ENCODE results near the gene GDI1.
A peak's percentile ranks its signal among the peaks of the same experiment; 100 is the strongest.
"Not testable (repeated sequence)": the region's sequence is repeated elsewhere in the genome, so short reads cannot be mapped to it uniquely, and the experiment has no call there.

GDI1 gene

DNA sequence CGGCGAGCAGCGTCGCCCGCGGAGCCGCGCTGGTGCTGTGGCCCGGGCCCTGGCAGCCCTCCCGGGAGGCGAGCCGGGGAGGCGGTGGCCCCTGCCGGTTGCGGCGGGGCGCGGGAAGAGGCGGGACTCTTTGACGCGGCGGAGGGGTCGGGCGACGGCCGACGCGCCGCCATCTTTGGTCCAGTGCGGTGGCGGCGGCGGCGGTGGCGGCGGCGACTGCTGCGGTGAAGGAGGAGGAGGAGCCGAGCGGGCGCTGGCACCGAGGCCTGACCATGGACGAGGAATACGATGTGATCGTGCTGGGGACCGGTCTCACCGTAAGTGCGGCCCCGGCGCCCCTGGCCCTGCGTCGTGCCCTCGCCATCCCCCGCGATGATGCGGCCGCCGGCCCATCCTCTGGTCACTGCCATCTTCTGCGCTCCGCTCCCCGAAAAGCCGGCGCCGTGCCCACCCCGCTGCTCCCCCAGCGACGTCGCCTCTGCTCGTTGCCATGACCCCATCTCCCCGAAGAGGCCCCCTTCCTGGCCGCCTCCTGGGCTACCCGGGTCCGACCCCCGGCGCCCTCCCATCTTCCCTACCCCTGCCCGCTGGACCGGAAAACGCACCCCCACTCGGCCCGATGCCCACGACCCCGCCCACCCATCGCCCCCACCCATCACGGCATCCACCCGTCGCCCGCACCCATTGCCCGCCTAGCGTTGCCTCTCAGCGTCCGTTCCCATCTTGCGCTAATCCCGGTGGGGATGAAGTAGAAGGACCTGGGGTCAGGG, at the start of gene GDI1:
GDI1 (plus strand) TSS at position 172 of the 770 bp plus-strand sequence; CDS start at position 273, 101 bp downstream.
- H2AFZ ChIP-seq (ENCODE audit: low read length): peak within 1 kb of the TSS; percentile 27; the same call in 1 of the 2 replicates
- TF ChIP-seq CTCF (conservative IDR thresholded peaks at IDR 0.05; ENCODE audit: low read length) (no peak), EZH2phosphoT487 (IDR thresholded peaks at IDR 0.05; ENCODE audit: borderline replicate concordance) (no peak)
- H3K79me2 ChIP-seq (ENCODE audit: insufficient read depth, low read length): peaks cover 38% of the 10 kb centered on the region
- H3K4me3 ChIP-seq (ENCODE audit: low read length, poor library complexity, severe bottlenecking): peak within 1 kb of the TSS; percentile 80
- no peaks in the 10 kb centered on the region for H3F3A ChIP-seq (ENCODE audit: low read depth)
- H3K27me3 ChIP-seq (ENCODE audit: insufficient read depth, low read length, poor library complexity, severe bottlenecking): no peaks in the 10 kb centered on the region
- no peaks in the 10 kb centered on the region for H4K20me1 ChIP-seq (ENCODE audit: insufficient read depth, low read length, poor library complexity, severe bottlenecking)
- H3K9ac ChIP-seq (ENCODE audit: low read depth, low read length, poor library complexity, severe bottlenecking): peak within 1 kb of the TSS; percentile 80
- H3K4me1 ChIP-seq (ENCODE audit: insufficient read depth, low read length, poor library complexity, severe bottlenecking): peaks cover 6% of the 10 kb centered on the region
- H3K36me3 ChIP-seq (ENCODE audit: insufficient read depth, low read length): no peaks in the 10 kb centered on the region; the same call in 1 of the 2 replicates
- no peaks in the 10 kb centered on the region for H3K9me2 ChIP-seq (replicated peaks; ENCODE audit: low read depth, low read length)
- H3K9me3 ChIP-seq (ENCODE audit: insufficient read depth, low read depth, low read length): no peaks in the 10 kb centered on the region
- H3K4me2 ChIP-seq (ENCODE audit: low read depth, low read length, poor library complexity, severe bottlenecking): peak within 1 kb of the TSS; percentile 87

DNA sequence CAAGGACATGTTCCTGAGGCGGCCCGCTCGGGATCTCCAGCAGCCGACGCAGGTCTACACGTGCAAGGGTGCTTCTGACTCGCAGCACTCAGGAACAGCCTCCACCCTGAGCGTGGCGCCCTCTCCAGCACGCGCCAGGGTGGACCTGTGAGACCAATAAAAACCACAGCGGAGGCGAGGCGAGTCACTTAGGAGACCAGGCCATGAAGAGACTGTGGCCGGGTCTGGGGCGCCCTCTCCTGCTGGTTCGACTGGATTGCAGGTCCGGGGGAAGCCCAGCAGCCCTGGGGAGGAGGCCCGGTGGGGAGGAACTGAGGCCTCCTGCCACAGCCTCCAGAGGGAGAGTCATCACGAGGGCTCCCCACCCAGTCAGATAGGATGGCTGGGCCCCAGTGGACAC, 48.9 kb upstream of the GDI1 start:
- H3K9me2 ChIP-seq (replicated peaks; ENCODE audit: low read depth, low read length); H3K4me1 ChIP-seq (ENCODE audit: insufficient read depth, low read length, poor library complexity, severe bottlenecking); H3K27me3 ChIP-seq (ENCODE audit: insufficient read depth, low read length, poor library complexity, severe bottlenecking); H3K79me2 ChIP-seq (ENCODE audit: insufficient read depth, low read length); H2AFZ ChIP-seq (ENCODE audit: low read length); H4K20me1 ChIP-seq (ENCODE audit: insufficient read depth, low read length, poor library complexity, severe bottlenecking); H3K9ac ChIP-seq (ENCODE audit: low read depth, low read length, poor library complexity, severe bottlenecking); H3K4me2 ChIP-seq (ENCODE audit: low read depth, low read length, poor library complexity, severe bottlenecking); H3F3A ChIP-seq (ENCODE audit: low read depth); H3K4me3 ChIP-seq (ENCODE audit: low read length, poor library complexity, severe bottlenecking); H3K9me3 ChIP-seq (ENCODE audit: insufficient read depth, low read depth, low read length); H3K36me3 ChIP-seq (ENCODE audit: insufficient read depth, low read length): not testable (repeated sequence)

- not testable (repeated sequence) for H3K4me3 ChIP-seq (ENCODE audit: low read length, poor library complexity, severe bottlenecking); H4K20me1 ChIP-seq (ENCODE audit: insufficient read depth, low read length, poor library complexity, severe bottlenecking); H2AFZ ChIP-seq (ENCODE audit: low read length); H3K9me3 ChIP-seq (ENCODE audit: insufficient read depth, low read depth, low read length); H3K9ac ChIP-seq (ENCODE audit: low read depth, low read length, poor library complexity, severe bottlenecking); H3F3A ChIP-seq (ENCODE audit: low read depth); H3K36me3 ChIP-seq (ENCODE audit: insufficient read depth, low read length); H3K4me2 ChIP-seq (ENCODE audit: low read depth, low read length, poor library complexity, severe bottlenecking); H3K4me1 ChIP-seq (ENCODE audit: insufficient read depth, low read length, poor library complexity, severe bottlenecking); H3K9me2 ChIP-seq (replicated peaks; ENCODE audit: low read depth, low read length); H3K27me3 ChIP-seq (ENCODE audit: insufficient read depth, low read length, poor library complexity, severe bottlenecking); H3K79me2 ChIP-seq (ENCODE audit: insufficient read depth, low read length)
Observed at GRCh38 chrX:154388649-154389048, 48.3 kb upstream of the GDI1 start.

GRCh38 chrX:154389812-154390747, 46.9 kb upstream of the GDI1 start:
- H3K27me3 ChIP-seq (ENCODE audit: insufficient read depth, low read length, poor library complexity, severe bottlenecking); H3K9me3 ChIP-seq (ENCODE audit: insufficient read depth, low read depth, low read length); H3K4me3 ChIP-seq (ENCODE audit: low read length, poor library complexity, severe bottlenecking); H4K20me1 ChIP-seq (ENCODE audit: insufficient read depth, low read length, poor library complexity, severe bottlenecking); H3K9ac ChIP-seq (ENCODE audit: low read depth, low read length, poor library complexity, severe bottlenecking); H3K79me2 ChIP-seq (ENCODE audit: insufficient read depth, low read length); H3K4me1 ChIP-seq (ENCODE audit: insufficient read depth, low read length, poor library complexity, severe bottlenecking); H3K36me3 ChIP-seq (ENCODE audit: insufficient read depth, low read length); H3F3A ChIP-seq (ENCODE audit: low read depth); H3K4me2 ChIP-seq (ENCODE audit: low read depth, low read length, poor library complexity, severe bottlenecking); H3K9me2 ChIP-seq (replicated peaks; ENCODE audit: low read depth, low read length); H2AFZ ChIP-seq (ENCODE audit: low read length): not testable (repeated sequence)

DNA sequence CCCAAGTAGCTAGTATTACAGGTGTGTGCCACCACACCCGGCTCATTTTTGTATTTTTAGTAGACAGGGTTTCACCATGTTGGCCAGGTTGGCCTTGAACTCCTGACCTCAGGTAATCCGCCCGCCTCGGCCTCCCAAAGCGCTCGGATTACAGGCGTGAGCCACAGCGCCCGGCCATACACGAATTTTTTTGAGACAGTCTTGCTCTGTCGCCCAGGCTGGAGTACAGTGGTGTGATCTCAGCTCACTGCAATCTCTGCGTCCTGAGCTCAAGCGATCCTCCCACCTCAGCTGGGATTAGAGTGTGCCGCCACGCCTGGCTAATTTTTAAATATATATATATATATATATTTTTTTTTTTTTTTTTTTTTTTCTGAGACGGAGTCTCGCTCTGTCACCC, 40.6 kb upstream of the GDI1 start:
- Histone ChIP-seq H4K20me1 (ENCODE audit: insufficient read depth, low read length, poor library complexity, severe bottlenecking) (peaks cover 25% of the 10 kb centered on the region), H3K79me2 (ENCODE audit: insufficient read depth, low read length) (peaks cover 35% of the 10 kb centered on the region), H3K4me1 (ENCODE audit: insufficient read depth, low read length, poor library complexity, severe bottlenecking) (peaks cover 13% of the 10 kb centered on the region), H3K36me3 (ENCODE audit: insufficient read depth, low read length) (peaks cover 21% of the 10 kb centered on the region; the same call in 1 of the 2 replicates)
- not testable (repeated sequence) for H3K27me3 ChIP-seq (ENCODE audit: insufficient read depth, low read length, poor library complexity, severe bottlenecking); H3K9ac ChIP-seq (ENCODE audit: low read depth, low read length, poor library complexity, severe bottlenecking); H3F3A ChIP-seq (ENCODE audit: low read depth); H3K9me2 ChIP-seq (replicated peaks; ENCODE audit: low read depth, low read length); H2AFZ ChIP-seq (ENCODE audit: low read length); H3K9me3 ChIP-seq (ENCODE audit: insufficient read depth, low read depth, low read length); H3K4me3 ChIP-seq (ENCODE audit: low read length, poor library complexity, severe bottlenecking); H3K4me2 ChIP-seq (ENCODE audit: low read depth, low read length, poor library complexity, severe bottlenecking)
